Fibroblast of lung (primary cell): ENCODE measurements around the gene MAP4K3.

Source experiments
- CTCF ChIP-seq, 2 donors: IDR thresholded peaks in 1 of 2; conservative IDR thresholded peaks in 1 of 2; 1 replicate in 1 of 2; 2 replicates in 1 of 2; pipeline ENCODE4 v1.5.1; 2011 to 2012; ENCODE audit warnings: low read length in 2 of 2, control low read depth in 1 of 2, inconsistent platforms in 1 of 2, low read depth in 1 of 2, mild to moderate bottlenecking in 1 of 2
- EZH2 ChIP-seq: IDR thresholded peaks from 2 replicates; pipeline ENCODE4 v1.5.1; 2012; ENCODE audit warnings: low read length, control low read depth, mild to moderate bottlenecking; ENCODE audit errors: missing control alignments

GRCh38 chr2:39264733-39265132, 172.4 kb downstream of the MAP4K3 start:
- no peak for TF ChIP-seq CTCF (conservative IDR thresholded peaks at IDR 0.05 in 1 of 2, IDR thresholded peaks at IDR 0.05 in 1 of 2; ENCODE audit: low read depth in 1 of 2, low read length in 2 of 2)
- no peak for TF ChIP-seq EZH2
